Neural cell (in vitro differentiated cells): ENCODE results near the gene CCT3.

Source experiments
- CTCF ChIP-seq: fragments of 450-650 bp; IDR thresholded peaks from 2 replicates; pipeline ENCODE4 v1.5.1; 2014; ENCODE audit warnings: antibody characterized with exemption, mild to moderate bottlenecking, moderate library complexity; ENCODE audit not compliant: poor library complexity, severe bottlenecking
- EP300 ChIP-seq: fragments of 450-650 bp; conservative IDR thresholded peaks from 2 replicates; pipeline ENCODE4 v1.6.1; 2014; ENCODE audit warnings: antibody characterized with exemption, mild to moderate bottlenecking, moderate library complexity; ENCODE audit not compliant: poor library complexity, severe bottlenecking
- EZH2 ChIP-seq: fragments of 200-600, 300-800 bp; shearing (Covaris generic), sonication (generic); IDR thresholded peaks from 2 replicates; pipeline ENCODE4 v1.6.1; 2014; ENCODE audit warnings: antibody characterized with exemption, low read length, borderline replicate concordance, mild to moderate bottlenecking; ENCODE audit not compliant: insufficient read depth, poor library complexity, severe bottlenecking
- POLR2AphosphoS5 ChIP-seq: IDR thresholded peaks from 2 replicates; pipeline ENCODE4 v1.6.1; 2012
- RAD21 ChIP-seq: fragments of 450-650 bp; conservative IDR thresholded peaks from 2 replicates; pipeline ENCODE4 v1.6.1; 2014; ENCODE audit warnings: antibody characterized with exemption, mild to moderate bottlenecking, moderate library complexity
- REST ChIP-seq: IDR thresholded peaks from 2 replicates; pipeline ENCODE4 v1.6.1; 2012; ENCODE audit warnings: borderline replicate concordance
- SMC3 ChIP-seq: fragments of 450-650 bp; conservative IDR thresholded peaks from 2 replicates; pipeline ENCODE4 v1.6.1; 2014; ENCODE audit warnings: antibody characterized with exemption, mild to moderate bottlenecking, moderate library complexity; ENCODE audit not compliant: poor library complexity
- TAF1 ChIP-seq: IDR thresholded peaks from 2 replicates; pipeline ENCODE4 v1.6.1; 2012; ENCODE audit warnings: low read depth

GRCh38 chr1:156284757-156285156 is 53.3 kb downstream of the CCT3 start:
- TF ChIP-seq EZH2 (no peak), POLR2AphosphoS5 (no peak), REST (no peak), CTCF (no peak), SMC3 (no peak), TAF1 (no peak), EP300 (no peak), RAD21 (no peak)
